GM19324 (cell line): ENCODE measurements around the gene EPS15.
A peak's percentile ranks its signal among the peaks of the same experiment; 100 is the strongest.
"Not testable (repeated sequence)": the region's sequence is repeated elsewhere in the genome, so short reads cannot be mapped to it uniquely, and the experiment has no call there.

Experiments
- ATAC-seq: cut with Tn5 transposase; IDR thresholded peaks from one replicate; pipeline ENCODE4 v1.9.1; 2021; ENCODE audit warnings: mild to moderate bottlenecking, moderate library complexity; ENCODE audit not compliant: unreplicated experiment, low FRiP score

Gene EPS15

GRCh38 chr1:51519048-51519864, at the start of gene EPS15:
EPS15 (minus strand) TSS chr1:51519266; CDS start chr1:51519231, 35 bp downstream.
- peak; percentile 71 for ATAC-seq

GRCh38 chr1:51568231-51568935, 49.3 kb upstream of the EPS15 start:
- no peak for ATAC-seq

GRCh38 chr1:51567653-51568052, 48.6 kb upstream of the EPS15 start:
- no peak for ATAC-seq

GRCh38 chr1:51566260-51566659, 47.2 kb upstream of the EPS15 start:
- no peak for ATAC-seq

GRCh38 chr1:51565009-51565408, 45.9 kb upstream of the EPS15 start:
- ATAC-seq: no peak

- no peak for ATAC-seq
Measured at GRCh38 chr1:51564124-51564523, 45.1 kb upstream of the EPS15 start.

GRCh38 chr1:51561702-51562101, 42.6 kb upstream of the EPS15 start:
- ATAC-seq: no peak

- not testable (repeated sequence) for ATAC-seq
Measured at GRCh38 chr1:51560895-51561294, 41.8 kb upstream of the EPS15 start.

GRCh38 chr1:51560034-51560433, 41.0 kb upstream of the EPS15 start:
- ATAC-seq: no peak

GRCh38 chr1:51559501-51559900, 40.4 kb upstream of the EPS15 start:
- ATAC-seq: no peak

GRCh38 chr1:51559064-51559500, 40.0 kb upstream of the EPS15 start:
- no peak for ATAC-seq

GRCh38 chr1:51558375-51558924, 39.4 kb upstream of the EPS15 start:
- no peak for ATAC-seq

GRCh38 chr1:51557168-51557567, 38.1 kb upstream of the EPS15 start:
- ATAC-seq: no peak

- ATAC-seq: no peak
Measured at GRCh38 chr1:51555866-51556619, 37.0 kb upstream of the EPS15 start.

GRCh38 chr1:51553911-51554310, 34.8 kb upstream of the EPS15 start:
- no peak for ATAC-seq

GRCh38 chr1:51552929-51553807, 34.1 kb upstream of the EPS15 start:
- ATAC-seq: no peak

- no peak for ATAC-seq
Measured at GRCh38 chr1:51551848-51552296, 32.8 kb upstream of the EPS15 start.

GRCh38 chr1:51551081-51551480, 32.0 kb upstream of the EPS15 start:
- ATAC-seq: no peak

GRCh38 chr1:51549901-51550300, 30.8 kb upstream of the EPS15 start:
- no peak for ATAC-seq
